NT2/D1 (cell line): ENCODE measurements around the gene ZNF516.

Source experiments
- DNase-seq: peaks from one replicate; pipeline ENCODE4 v3.0.0-alpha.2; 2011; ENCODE audit warnings: low read depth, low spot score
- H3K27me3 ChIP-seq: 2 replicates; pipeline ENCODE4 v1.6.0; 2011; ENCODE audit warnings: mild to moderate bottlenecking; ENCODE audit not compliant: insufficient read length, insufficient read depth
- H3K36me3 ChIP-seq: 2 replicates; pipeline ENCODE4 v1.6.1; 2011; ENCODE audit warnings: mild to moderate bottlenecking, low read length, mixed read lengths; ENCODE audit not compliant: insufficient read depth, insufficient read length
- H3K4me1 ChIP-seq: 2 replicates; pipeline ENCODE4 v1.5.1; 2011; ENCODE audit not compliant: insufficient read depth, insufficient read length
- H3K4me3 ChIP-seq: 2 replicates; pipeline ENCODE4 v1.5.1; 2011; ENCODE audit warnings: low read depth; ENCODE audit not compliant: insufficient read length
- H3K9ac ChIP-seq: 2 replicates; pipeline ENCODE4 v1.6.0; 2011; ENCODE audit warnings: low read depth; ENCODE audit not compliant: insufficient read length
- H3K9me3 ChIP-seq: 2 replicates; pipeline ENCODE4 v1.5.1; 2011; ENCODE audit warnings: mild to moderate bottlenecking, low read length; ENCODE audit not compliant: insufficient read depth
- SUZ12 ChIP-seq: IDR thresholded peaks from 2 replicates; pipeline ENCODE4 v1.6.1; 2011; ENCODE audit not compliant: insufficient read length, insufficient read depth; ENCODE audit errors: extremely low read depth
- YY1 ChIP-seq: IDR thresholded peaks from 2 replicates; pipeline ENCODE4 v1.6.1; 2011; ENCODE audit not compliant: insufficient read length, insufficient read depth
- ZNF274 ChIP-seq: IDR thresholded peaks from 2 replicates; pipeline ENCODE4 v1.6.1; 2011; ENCODE audit warnings: mild to moderate bottlenecking, low read depth, low read length

The ZNF516 gene

DNA sequence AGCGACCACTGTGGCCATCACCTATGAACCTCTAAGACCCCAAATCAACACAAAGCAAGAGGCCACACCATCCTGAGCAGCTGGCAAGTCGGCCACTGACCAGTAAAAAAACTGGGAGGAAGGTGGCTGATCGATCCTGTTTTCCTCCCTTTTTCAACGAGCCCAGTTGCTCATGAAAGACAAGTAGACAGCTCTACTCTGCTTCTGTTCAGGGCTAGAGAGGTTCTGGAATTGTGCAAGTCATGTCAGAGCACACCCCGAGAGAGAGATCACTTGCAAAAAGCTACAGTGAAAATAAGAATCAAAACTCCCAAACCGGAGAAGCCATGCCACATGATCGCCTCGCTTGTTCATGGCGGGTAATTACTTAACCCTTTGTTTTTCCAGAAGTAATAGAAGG lies 34.6 kb downstream of the ZNF516 start:
- no peak for TF ChIP-seq ZNF274
- no peak for TF ChIP-seq YY1
- TF ChIP-seq SUZ12 = no peak
- no peak overlapping the region for H3K9ac ChIP-seq
- no peaks in the 10 kb centered on the region for H3K27me3 ChIP-seq
- no peak overlapping the region for H3K4me3 ChIP-seq
- no peaks in the 10 kb centered on the region for H3K9me3 ChIP-seq
- DNase-seq = no peak
- H3K4me1 ChIP-seq = no peaks in the 10 kb centered on the region
- H3K36me3 ChIP-seq = peaks cover 23% of the 10 kb centered on the region

DNA sequence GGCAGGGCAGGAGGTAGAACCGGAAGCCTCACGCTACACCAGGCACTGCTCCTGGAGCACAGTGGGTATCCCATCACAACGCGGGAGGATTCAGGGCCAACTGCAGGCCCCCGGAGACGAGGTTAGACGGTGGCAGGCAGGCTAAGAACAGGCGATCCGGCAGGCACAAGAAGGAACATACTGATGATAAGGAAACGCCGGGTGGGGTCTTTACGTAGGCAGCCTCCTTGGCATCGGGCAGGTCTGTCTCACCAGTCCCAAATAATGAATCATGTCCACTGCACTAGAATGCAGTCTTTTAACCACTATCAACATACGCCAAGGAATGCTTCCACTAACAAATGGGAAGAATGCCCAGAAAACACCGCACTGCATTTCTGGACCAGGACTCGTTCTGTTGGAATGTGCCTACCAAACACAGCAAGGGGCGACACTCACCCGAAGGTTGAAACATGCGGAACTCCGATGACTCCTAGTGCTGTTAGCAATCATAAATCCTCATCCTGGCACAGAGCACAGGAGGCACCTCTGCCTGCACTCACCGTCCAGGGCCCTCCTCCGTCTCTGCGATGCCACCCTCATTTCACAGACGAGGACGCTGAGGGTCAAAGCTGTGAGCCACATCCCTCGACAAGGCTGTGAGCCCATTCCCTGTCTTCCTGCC lies 35.2 kb downstream of the ZNF516 start:
- no peak for TF ChIP-seq YY1
- TF ChIP-seq SUZ12 = no peak
- TF ChIP-seq ZNF274 = no peak
- no peaks in the 10 kb centered on the region for H3K9me3 ChIP-seq
- no peaks in the 10 kb centered on the region for H3K4me1 ChIP-seq
- peaks cover 23% of the 10 kb centered on the region for H3K36me3 ChIP-seq
- H3K27me3 ChIP-seq = no peaks in the 10 kb centered on the region
- H3K9ac ChIP-seq = no peak overlapping the region
- no peak for DNase-seq
- no peak overlapping the region for H3K4me3 ChIP-seq

GRCh38 chr18:76459312-76459686 lies 35.7 kb downstream of the ZNF516 start:
- no peak overlapping the region for H3K4me3 ChIP-seq
- H3K36me3 ChIP-seq = peaks cover 21% of the 10 kb centered on the region
- no peaks in the 10 kb centered on the region for H3K4me1 ChIP-seq
- TF ChIP-seq SUZ12 (no peak), ZNF274 (no peak)
- no peaks in the 10 kb centered on the region for H3K9me3 ChIP-seq
- H3K27me3 ChIP-seq = no peaks in the 10 kb centered on the region
- DNase-seq = no peak
- no peak overlapping the region for H3K9ac ChIP-seq

DNA sequence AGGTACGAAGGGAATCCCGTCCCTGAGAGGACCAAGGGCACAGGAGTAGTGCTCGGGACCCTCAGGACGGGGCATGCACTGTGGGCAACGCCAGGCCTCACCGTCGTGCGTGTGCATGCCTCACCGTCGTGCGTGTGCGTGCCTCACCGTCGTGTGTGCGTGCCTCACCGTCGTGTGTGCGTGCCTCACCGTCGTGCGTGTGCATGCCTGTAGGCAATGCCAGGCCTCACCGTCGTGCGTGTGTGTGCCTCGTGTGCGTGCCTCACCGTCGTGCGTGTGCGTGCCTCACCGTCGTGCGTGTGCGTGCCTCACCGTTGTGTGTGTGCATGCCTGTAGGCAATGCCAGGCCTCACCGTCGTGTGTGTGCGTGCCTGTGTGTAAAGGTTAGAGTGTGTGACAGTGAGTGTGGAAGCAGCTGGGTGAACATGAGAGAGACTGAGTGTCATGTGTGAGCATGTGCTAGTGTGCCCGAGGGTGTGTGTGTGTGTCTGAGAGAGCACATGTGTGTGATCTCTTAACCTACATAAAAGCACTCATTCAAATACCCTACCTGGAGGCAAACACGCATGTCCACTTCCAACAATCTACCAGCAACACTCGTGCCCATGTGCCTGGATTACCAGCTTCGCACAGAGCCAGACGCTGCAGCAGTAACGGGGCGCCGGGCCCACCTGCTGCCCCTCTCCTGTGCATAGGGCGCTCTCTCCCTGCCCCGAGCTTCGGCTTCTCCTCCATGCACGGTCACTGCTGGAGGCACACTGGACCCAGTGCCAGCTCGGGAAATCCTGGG lies 36.3 kb downstream of the ZNF516 start:
- Histone ChIP-seq H3K27me3 (no peaks in the 10 kb centered on the region), H3K9me3 (no peaks in the 10 kb centered on the region), H3K4me1 (no peaks in the 10 kb centered on the region), H3K36me3 (peaks cover 20% of the 10 kb centered on the region), H3K9ac (no peak overlapping the region), H3K4me3 (no peak overlapping the region)
- no peak for DNase-seq
- TF ChIP-seq ZNF274 (no peak), YY1 (no peak), SUZ12 (no peak)

DNA sequence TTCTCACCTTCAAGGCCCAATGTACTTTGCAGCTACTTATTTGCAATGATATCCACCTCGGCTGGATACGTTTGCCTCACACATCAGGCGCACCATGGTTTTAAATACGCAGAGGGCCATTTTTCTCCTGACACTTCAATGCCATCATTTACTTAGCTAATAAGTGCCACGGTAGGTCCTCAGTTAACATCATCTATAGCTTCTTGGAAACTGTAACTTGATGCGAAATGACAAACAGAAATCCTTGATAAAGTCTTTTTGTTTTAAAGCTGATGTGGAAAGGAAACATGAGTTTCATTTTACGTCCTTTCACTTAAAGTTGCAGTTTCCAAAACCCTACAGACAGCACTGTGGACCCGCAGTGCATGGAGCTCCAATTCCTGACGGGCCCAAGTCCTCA lies 37.1 kb downstream of the ZNF516 start:
- H3K36me3 ChIP-seq = peaks cover 20% of the 10 kb centered on the region
- H3K4me3 ChIP-seq = no peak overlapping the region
- TF ChIP-seq YY1 (no peak), SUZ12 (no peak), ZNF274 (no peak)
- H3K9me3 ChIP-seq = no peaks in the 10 kb centered on the region
- H3K27me3 ChIP-seq = no peaks in the 10 kb centered on the region
- no peaks in the 10 kb centered on the region for H3K4me1 ChIP-seq
- DNase-seq = no peak
- no peak overlapping the region for H3K9ac ChIP-seq

- Histone ChIP-seq H3K27me3 (no peaks in the 10 kb centered on the region), H3K4me3 (no peak overlapping the region), H3K36me3 (peaks cover 20% of the 10 kb centered on the region), H3K4me1 (no peaks in the 10 kb centered on the region), H3K9ac (no peak overlapping the region), H3K9me3 (no peaks in the 10 kb centered on the region)
- TF ChIP-seq YY1 = no peak
- no peak for TF ChIP-seq ZNF274
- TF ChIP-seq SUZ12 = no peak
- DNase-seq = no peak
These were observed 37.6 kb downstream of the ZNF516 start for GRCh38 chr18:76457475-76457874.

- H3K36me3 ChIP-seq = peaks cover 17% of the 10 kb centered on the region
- TF ChIP-seq YY1 (no peak), SUZ12 (no peak), ZNF274 (no peak)
- H3K9ac ChIP-seq = no peak overlapping the region
- H3K4me3 ChIP-seq = no peak overlapping the region
- no peaks in the 10 kb centered on the region for H3K9me3 ChIP-seq
- H3K27me3 ChIP-seq = no peaks in the 10 kb centered on the region
- no peak for DNase-seq
- no peaks in the 10 kb centered on the region for H3K4me1 ChIP-seq
These were observed 38.2 kb downstream of the ZNF516 start for GRCh38 chr18:76456823-76457222.
